GM20431 (cell line): ENCODE data around the gene FSTL1.

Experiments used
- in situ Hi-C: fragments of 300-500 bp; cut with MseI, MboI; formaldehyde crosslinking; loops from one replicate; pipeline ENCODE4 v1.15.0; 2020; ENCODE audit warnings: low sequenced_read_pairs; ENCODE audit not compliant: unreplicated experiment

Gene FSTL1

DNA sequence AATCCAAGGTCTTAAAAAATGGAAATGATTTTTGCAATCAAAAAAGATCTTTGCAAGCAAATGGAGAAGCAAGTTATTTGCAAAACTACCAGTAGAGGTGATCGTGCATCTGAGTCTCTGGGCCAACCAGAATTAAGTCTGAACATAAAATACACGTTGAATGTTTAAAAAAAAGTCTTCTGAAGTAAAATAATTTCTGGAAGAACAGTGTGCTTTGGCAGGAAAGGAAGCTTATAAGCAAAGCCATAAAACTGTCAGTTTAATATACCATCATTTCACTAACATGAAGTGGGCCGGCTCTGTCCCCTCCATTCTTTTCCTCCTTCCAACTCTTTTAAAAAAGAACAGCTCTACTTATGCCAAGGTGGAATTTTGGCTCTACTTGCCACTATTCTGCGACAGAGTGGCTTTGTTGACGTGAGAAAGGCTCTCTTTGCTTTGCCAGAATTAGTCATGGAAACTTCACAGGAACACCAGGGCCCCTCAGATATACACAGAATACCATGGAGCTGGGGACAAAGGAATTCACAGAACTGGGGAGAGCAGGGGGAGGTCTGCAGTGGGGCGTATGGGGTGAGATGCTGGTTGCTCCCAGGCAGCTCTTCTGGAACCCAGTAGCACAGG is 29.8 kb downstream of the FSTL1 start:
- in situ Hi-C loops, result loop anchor here (25.0 kb wide), 1 partner anchor 366 kb away; no protein-coding TSS in a partner anchor

DNA sequence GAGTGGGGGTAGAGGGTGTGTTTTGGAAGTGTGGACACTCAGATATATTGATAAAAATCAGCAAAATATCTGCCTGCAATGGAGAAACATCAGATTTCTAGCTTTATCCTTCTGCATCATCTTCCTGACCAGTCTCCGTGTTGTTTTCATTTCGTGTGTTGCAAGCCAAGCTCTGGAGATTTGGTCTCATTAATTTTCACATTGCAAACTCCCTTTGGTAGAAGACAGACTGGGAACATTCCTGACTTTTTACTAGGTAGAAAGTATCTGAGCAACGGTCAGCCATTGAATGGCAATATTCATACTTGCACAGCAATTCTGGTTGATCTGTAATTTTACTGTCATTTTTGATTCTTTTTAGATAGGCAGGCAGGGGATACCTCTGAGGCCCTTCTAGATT is 30.4 kb downstream of the FSTL1 start:
- in situ Hi-C loops, result loop anchor here (25.0 kb wide), 1 partner anchor 367 kb away; no protein-coding TSS in a partner anchor

DNA sequence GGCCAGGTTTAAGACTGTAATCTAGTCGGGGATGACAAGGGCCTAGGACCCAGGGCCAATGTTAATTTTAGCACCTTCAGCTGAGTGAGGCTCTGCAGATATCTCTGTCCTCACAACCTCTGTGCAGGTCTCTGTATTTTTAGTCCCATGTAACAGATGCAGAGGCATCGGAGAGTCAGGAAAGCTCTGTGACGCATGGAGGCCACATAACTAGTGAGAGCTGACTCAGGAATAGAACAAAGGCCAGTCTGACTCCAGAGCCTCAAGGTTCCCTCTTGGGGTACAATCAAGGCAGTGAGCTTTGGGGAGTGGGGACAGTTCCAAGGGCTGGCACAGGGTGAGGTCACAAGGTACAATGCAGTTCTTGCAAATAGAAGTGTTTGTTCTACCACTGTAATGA is 31.0 kb downstream of the FSTL1 start:
- in situ Hi-C loops, result loop anchor here (10.0 to 25.0 kb wide), 2 partner anchors 175 to 368 kb away; no protein-coding TSS in a partner anchor

DNA sequence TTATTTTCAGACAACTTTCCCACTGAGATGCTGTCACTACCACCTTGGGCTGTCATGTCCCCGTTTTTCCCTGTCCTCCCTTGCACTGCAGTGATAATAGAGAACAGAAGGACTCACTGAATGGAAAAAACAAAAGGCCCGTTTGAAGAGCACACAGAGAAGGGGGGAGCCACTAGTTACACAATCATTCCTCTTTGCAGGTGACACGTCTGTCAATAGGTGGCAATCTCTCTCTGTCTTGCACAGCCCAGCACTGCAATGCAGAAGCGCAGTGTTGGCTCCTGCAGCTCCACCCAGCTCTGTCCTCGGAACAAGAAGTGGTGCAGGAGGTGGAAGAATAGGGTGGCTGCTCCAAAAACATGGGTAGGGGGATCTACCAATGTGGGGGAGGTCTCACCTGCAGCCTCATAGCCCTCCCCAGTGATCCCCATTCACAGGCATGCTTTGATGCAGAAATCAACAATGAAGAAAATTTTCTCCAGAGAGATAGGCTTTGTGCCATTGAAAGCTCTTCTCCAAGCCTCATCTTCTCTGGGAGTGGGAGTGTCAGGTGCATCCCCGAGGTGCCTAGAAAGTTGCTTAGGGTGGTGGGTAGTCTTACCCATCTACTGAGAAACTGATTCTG is 31.8 kb downstream of the FSTL1 start:
- in situ Hi-C loops, result loop anchor here (10.0 to 25.0 kb wide), 2 partner anchors 174 to 368 kb away; no protein-coding TSS in a partner anchor

DNA sequence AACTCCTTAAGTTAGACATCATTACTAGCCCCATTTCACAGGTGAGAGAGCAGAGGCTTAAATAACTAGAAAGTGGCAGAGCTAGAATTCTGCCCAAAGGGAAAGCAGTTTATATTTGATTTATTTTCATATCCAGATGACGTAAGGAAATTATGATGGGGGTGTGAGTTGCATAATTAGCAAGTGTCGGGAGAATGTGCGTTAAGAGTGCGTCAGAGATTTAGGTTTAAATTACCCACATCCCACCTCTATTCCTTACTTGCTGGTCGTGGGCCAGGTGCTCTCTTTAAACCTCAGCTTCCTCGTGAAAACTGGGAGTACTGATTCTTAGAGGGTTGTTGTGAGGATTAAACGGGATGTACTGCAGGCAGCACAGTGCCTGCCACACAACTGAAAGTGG is 32.3 kb downstream of the FSTL1 start:
- in situ Hi-C loops, result loop anchor here (10.0 to 25.0 kb wide), 2 partner anchors 174 to 369 kb away; no protein-coding TSS in a partner anchor

DNA sequence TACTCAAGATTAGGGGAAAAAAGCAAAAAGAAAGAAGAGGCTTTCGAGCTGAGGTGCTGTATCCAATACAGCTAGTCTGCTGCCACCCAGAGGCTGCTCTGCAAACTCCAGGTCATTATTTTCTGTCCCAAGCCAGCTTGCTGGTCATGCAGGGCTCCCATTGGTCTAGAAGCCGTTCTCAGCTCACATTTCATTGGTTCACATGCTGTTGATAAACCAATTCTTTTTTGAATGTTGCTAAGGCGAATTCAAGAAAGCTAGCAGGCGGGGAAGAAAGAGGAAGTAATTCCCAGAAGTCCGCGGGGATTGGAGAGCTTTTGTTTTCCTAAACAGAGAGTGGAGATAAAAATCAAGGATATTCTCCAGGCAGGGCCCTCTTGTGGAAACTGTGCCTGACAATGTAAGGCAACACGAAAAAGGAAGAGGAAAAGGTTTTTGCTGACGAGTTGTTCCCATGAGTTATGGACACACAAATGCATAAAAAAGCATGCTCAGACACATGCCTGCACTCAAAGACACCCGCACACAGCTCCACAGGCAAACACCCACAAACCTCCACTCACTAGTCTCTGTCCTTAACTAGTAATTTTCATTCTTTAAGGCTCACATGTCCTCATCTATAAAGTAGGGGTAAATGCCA is 33.4 kb downstream of the FSTL1 start:
- in situ Hi-C loops, result loop anchor here (10.0 to 25.0 kb wide), 2 partner anchors 173 to 370 kb away; no protein-coding TSS in a partner anchor

DNA sequence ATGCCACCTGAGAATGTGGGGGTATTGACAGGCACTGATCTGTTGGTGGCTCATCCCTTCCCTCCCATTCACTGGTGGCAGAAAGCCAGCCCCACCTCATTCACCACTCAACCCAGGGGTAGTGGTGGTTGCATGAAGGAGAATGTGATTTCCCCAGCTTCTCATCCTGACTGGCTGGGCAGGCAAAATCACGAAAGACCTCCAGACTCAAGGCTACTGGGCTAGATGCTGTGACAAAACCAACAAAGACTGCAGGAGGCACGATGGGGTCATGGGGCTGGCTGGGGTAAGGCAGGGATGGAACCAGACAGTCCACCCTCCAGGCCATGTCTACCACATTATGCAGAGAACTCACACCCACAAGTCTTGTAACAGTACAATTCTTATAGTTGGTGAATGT is 33.9 kb downstream of the FSTL1 start:
- in situ Hi-C loops, result loop anchor here (10.0 to 25.0 kb wide), 2 partner anchors 172 to 370 kb away; no protein-coding TSS in a partner anchor

DNA sequence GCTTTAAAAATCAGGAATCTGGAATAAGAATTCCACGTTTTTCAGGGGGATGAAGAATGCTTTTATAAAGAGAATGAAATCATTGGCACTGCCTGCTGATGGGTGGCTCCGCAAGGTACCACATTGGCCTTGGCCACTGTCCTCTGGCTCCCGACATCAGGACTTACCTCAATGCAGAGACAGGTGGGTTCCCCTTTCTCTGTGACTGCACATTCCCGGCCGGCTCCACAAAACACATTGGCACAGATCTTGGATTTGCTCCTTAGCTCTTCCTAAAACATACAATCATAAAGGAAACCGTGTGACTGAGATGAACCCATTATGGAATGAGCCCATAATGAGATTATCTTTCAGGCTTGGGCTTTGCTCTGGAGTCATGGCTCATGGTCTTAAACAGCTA is 35.0 kb downstream of the FSTL1 start:
- in situ Hi-C loops, result loop anchor here (10.0 to 25.0 kb wide), 2 partner anchors 171 to 372 kb away; no protein-coding TSS in a partner anchor

DNA sequence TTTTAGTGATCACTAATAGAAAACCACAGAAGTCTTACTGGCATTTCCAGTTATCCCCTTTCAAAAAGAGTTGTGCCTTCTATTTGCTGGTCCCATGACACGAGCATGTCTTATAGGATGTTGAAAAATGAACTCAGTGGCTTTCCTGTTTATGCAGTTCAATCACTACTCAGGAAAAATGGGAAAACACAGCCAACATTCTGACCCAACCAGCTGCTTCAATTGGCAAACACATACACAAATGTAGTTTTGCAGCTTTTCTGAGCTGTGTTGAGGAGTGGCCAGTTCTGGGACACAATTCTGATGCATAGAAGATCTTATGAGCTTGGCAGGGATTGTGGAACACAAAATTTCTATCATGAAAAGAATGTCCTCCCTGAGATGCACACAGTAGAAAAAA is 40.3 kb downstream of the FSTL1 start:
- in situ Hi-C loops, result loop anchor here (10.0 to 25.0 kb wide), 2 partner anchors 166 to 377 kb away; no protein-coding TSS in a partner anchor

DNA sequence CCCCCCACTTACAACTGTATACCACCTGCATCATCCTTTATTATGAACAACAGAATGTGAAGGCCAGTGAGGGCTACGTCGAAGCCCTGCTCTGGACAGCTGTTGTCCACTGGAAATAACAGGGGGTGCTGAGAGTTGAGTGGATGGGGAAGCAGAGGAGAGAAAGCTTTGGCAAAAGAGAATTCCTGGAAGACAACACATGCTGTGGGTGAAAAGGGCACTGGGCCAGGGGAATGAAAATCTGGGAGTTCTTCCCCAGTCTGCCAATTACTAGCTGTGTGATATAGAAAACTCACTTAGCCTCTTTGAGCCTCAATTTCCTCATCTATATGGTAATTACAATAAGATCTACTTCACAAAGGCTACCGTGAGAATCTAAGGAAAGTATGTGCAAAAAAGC is 40.7 kb downstream of the FSTL1 start:
- in situ Hi-C loops, result loop anchor here (10.0 to 25.0 kb wide), 2 partner anchors 165 to 377 kb away; no protein-coding TSS in a partner anchor

DNA sequence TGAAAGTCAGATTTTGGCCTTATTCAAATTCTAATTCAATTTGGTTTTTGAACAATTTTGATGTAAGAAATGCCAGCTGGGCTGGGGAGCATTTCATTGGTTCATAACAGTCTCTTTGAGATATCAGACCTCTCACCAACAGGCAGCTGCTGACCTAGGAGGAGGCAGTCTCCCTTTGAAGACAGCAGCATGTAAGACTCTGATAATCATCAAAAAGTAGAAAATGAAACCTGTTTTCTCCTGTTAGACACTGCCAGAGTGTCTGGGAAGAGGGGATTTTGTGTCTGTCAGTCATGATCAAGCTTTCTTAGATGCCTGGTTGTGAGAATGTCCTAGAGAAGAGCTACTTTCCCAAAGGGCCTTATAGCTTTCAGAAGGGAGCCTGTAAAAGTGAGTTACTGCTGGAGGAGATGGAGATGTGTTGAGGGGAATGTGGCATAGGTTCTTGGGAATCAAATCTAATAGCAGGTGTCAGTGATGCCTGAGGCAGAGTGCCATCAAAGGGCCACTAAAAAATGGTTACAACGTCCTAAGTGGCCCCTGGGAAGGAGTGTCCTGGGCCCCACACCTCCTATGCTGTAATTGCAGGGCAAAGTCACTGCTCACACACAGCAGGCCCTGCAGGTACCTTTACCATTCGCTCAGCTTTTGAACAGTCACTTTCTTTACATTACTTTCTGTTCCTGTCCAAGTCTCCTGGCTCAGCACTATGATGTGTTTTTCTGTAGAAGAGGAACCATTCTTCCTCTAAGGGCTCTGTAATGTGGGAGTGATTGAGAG is 43.1 kb downstream of the FSTL1 start:
- in situ Hi-C loops, result loop anchor here (25.0 kb wide), 1 partner anchor 380 kb away; no protein-coding TSS in a partner anchor

DNA sequence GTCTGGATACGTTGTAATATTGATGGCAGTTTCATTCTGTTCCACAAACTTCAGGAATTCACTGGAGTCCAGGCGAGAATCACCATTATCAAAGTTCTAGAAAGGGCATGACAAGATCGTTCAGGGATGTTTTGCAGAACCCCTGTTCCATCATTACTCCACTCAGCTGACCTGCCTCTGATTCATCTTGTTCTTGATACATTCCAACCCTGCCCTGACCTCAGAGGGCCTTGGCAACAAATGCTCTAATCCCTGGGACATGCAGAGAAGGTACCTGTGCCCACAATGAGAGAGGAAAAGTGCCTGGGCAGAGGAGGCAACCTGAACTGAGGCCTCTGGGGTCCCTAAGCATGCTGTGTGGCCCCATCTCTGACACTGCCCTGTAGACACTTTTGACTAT is 45.9 kb downstream of the FSTL1 start:
- in situ Hi-C loops, result loop anchor here (25.0 kb wide), 1 partner anchor 382 kb away; no protein-coding TSS in a partner anchor

DNA sequence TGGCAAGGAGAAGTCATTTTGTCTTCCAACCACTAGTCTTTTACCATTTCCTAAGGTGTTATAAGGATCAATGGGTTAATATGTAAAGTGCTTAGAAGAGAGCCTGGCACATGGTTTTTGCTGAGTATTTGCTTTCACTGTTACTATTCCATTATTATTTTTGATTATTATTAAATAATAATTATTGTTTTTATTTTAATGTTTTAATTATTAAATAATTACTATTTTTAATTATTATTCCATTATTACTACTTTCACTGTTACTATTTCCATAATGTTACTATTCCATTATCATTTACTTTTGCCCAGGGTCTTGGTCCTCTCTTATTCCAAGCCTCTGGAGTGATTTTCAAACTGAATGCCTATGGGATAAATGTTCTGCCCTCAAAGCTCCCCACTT is 48.5 kb downstream of the FSTL1 start:
- in situ Hi-C loops, result loop anchor here (25.0 kb wide), 1 partner anchor 385 kb away; no protein-coding TSS in a partner anchor

DNA sequence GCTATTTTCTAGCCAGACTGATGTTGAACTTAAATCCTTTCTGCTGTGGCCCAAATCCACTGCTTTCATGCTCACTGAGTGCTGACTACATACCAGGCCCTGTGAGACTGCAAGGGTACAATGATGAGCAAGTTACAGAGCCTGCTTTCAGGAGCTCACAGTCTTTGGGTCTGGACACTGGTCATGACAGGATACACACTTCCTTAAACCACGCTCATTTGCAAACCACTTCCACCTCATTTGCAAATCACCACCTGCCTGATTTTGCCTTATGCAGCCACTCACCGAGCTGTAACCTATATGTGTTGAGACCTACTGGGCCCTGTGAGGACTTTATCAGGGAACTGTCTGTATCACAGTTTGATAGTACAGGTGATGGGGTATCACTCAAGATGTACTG is 51.4 kb downstream of the FSTL1 start:
- in situ Hi-C loops, result no loop called here

DNA sequence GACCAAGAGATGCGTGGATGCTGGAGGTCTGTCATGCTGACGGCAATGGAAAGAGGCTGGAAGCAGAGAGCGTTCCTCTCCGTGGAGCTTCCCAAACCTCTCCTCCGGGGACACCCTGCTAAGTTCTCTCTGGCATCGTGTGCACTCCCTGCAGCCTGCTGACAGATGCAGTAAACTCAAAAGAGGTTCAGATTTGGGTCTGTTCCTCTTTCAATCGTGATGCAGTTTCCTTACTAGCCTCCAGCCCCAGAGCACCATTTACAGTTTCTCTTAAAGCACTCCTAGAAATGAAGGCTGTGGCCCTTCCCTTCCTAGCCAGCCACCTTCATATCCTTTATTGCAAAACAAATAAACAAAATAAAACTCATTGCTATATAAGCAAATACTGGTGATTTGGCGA is 54.3 kb downstream of the FSTL1 start:
- in situ Hi-C loops, result no loop called here

DNA sequence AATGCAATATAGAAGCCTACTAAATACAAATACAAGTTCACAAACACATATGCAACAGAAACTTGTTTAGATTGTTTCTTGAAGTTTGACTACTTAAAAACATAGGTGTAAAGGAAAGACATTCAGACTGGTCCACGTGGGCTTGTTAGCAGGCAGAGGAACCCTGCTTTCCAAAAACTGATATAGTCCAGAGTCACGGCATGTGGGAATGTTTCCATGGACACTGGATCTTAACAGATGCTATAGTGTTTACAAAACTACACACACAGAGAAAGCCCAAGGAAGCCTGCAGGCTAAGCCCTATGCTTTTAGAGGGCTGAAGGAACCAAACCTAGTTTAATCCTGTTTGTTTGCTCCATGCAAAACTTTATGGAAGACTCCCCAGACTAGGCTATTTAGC is 56.4 kb downstream of the FSTL1 start:
- in situ Hi-C loops, result no loop called here

DNA sequence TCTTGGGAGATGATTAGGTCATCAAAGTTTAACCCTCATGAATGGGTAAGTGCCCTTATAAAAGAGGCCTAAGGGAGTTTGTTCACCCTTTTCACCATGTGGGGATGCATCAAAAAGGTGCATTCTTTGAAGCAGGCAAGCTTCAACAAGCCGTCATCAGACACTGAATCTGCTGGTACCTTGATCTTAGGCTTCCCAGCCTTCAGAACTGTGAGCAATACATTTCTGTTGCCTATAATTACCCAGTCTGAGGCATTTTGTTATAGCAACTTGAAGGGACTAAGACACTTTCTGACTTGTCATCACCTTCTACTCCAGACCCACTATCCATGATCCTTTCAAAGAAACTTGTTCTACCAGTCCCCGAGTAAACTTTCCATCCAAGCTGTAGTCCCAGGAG is 57.0 kb downstream of the FSTL1 start:
- in situ Hi-C loops, result no loop called here

DNA sequence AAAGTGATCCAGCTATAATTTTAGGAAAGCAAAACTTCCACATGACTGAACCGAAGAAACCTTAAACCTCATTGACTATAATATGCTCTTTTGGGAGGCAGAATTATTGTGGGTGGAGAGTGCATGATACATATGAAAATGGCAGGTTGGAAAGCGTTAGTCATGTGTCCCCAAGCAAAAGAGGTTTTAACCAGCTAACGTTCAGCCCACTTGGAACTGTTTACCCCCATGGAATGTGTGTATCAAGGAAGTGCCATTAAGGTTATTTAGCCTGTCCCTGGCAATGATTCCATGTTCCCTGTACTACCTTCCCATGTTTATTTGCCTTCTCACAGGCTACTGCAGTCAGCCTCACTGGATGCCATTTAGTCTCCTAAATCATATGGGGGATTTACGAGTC is 57.5 kb downstream of the FSTL1 start:
- in situ Hi-C loops, result no loop called here

DNA sequence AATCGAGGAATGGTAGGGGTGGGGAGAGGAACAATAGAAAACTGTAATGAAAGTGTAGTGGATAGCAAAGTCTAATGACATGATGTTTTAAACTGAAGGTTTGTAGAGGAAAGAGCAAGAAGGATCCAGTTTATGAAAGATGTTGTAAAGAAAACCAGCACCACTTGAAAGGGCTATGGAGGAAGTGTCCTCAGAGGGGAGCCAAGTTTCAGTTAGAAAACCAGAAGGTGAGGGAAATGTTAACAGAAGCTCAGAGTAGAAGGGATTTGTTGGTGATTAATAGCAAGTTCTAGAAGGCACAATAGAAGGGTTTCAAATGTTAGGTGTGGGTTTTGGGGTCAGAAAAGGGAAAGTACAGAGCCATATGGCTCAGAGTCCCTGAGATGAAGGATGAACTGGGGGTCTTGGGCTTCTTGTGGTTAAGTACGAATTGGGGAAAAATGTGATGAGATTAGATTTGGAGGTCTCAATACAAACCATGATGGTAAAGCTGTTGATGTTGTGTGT is 67.8 kb downstream of the FSTL1 start:
- in situ Hi-C loops, result no loop called here

DNA sequence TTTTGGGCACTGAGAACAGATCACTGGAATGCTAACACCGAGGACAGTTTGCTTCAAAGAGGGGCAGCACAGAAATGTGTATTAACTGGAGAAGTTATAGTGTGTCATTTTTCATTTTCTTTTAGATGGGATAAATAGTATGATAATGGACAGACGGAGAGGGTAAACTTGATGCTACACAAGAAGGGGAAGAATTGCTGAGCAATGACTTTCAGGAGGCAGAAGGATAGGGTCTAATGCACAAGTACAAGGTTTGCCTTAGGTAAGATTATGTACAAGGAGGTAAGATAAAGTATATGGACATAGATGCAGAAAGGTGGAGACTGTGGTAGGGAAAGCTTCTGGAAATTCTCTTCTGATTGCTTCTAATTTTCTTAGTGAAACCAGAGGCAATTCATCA is 69.3 kb downstream of the FSTL1 start:
- in situ Hi-C loops, result no loop called here
